ENCODE measurements around the gene INSIG1. TPM values are rescaled to one million over a fixed set of nuclear protein-coding genes. Genes with fewer than 3 reads are reported as not detected.

INSIG1 gene
- total RNA-seq, 1 experiment from 2014 or later = 60.1 TPM

GRCh38 chr7:155291045-155291530 lies 6.6 kb upstream of the INSIG1 start:
- no TSS peak for BruUV-seq (replicated peaks)
- intact Hi-C loops (cut with micrococcal nuclease; ENCODE audit: unreplicated experiment) = no loop called here
- peak; percentile 52 to 76 for DNase-seq
- H3K9me3 ChIP-seq = no peaks in the 10 kb centered on the region
- peaks cover 25% of the 10 kb centered on the region for H3K4me1 ChIP-seq
- Mint-ChIP-seq H3K4me3 (ENCODE audit: unreplicated experiment) (no peak overlapping the region), H3K27ac (ENCODE audit: unreplicated experiment) (peak overlapping the region; percentile 40), H3K4me1 (ENCODE audit: low read depth, unreplicated experiment) (peaks cover 22% of the 10 kb centered on the region), H3K9me3 (ENCODE audit: unreplicated experiment) (peaks cover 23% of the 10 kb centered on the region), H3K27me3 (ENCODE audit: insufficient read depth, unreplicated experiment) (no peaks in the 10 kb centered on the region), H3K36me3 (ENCODE audit: insufficient read depth, unreplicated experiment) (no peaks in the 10 kb centered on the region)
- H3K4me3 ChIP-seq (ENCODE audit: low read depth, low read length) = no peak overlapping the region
- TF ChIP-seq CTCF (IDR thresholded peaks at IDR 0.05; ENCODE audit: insufficient read depth in 1 of 2, low read depth in 1 of 2, low read length in 1 of 2, severe bottlenecking in 1 of 2, unreplicated experiment in 1 of 2) = no peak
- ChIA-PET POLR2A (no interaction called here), CTCF (no interaction called here)
- no peaks in the 10 kb centered on the region for H3K36me3 ChIP-seq (ENCODE audit: control insufficient read depth, insufficient read depth, low read length)
- H3K27me3 ChIP-seq (replicated peaks; ENCODE audit: control insufficient read depth, insufficient read depth, low read length) = no peaks in the 10 kb centered on the region

DNA sequence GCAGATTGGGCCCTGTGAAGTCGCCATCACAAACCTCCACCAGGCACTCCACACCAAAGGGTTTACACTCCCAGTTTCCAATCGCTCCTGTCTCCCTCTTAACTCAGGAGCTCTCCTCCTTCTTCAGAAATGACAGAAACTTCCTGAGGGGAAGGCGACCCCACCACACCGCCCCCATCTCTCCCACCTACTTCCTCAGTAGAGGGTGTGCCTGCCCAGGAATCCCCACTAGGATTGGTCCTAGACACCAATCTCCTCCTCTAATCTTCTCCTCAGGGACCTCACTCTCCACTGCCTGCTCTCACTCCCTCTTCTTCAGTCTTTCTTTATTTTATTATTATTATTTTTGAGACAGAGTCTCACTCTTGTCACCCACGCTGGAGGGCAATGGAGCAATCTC lies 5.9 kb upstream of the INSIG1 start:
- H3K27me3 Mint-ChIP-seq (ENCODE audit: insufficient read depth, unreplicated experiment) = no peaks in the 10 kb centered on the region
- H3K27ac Mint-ChIP-seq (ENCODE audit: unreplicated experiment) = peak overlapping the region; percentile 40
- intact Hi-C loops (cut with micrococcal nuclease; ENCODE audit: unreplicated experiment) = no loop called here
- Histone ChIP-seq H3K36me3 (ENCODE audit: control insufficient read depth, insufficient read depth, low read length) (no peaks in the 10 kb centered on the region), H3K4me1 (peaks cover 31% of the 10 kb centered on the region), H3K27me3 (replicated peaks; ENCODE audit: control insufficient read depth, insufficient read depth, low read length) (no peaks in the 10 kb centered on the region), H3K9me3 (no peaks in the 10 kb centered on the region), H3K4me3 (ENCODE audit: low read depth, low read length) (no peak overlapping the region)
- H3K9me3 Mint-ChIP-seq (ENCODE audit: unreplicated experiment) = peaks cover 23% of the 10 kb centered on the region
- no TSS peak for BruUV-seq (replicated peaks)
- CTCF ChIA-PET = no interaction called here
- no peak for TF ChIP-seq CTCF (IDR thresholded peaks at IDR 0.05; ENCODE audit: insufficient read depth in 1 of 2, low read depth in 1 of 2, low read length in 1 of 2, severe bottlenecking in 1 of 2, unreplicated experiment in 1 of 2)
- POLR2A ChIA-PET = no interaction called here
- H3K4me1 Mint-ChIP-seq (ENCODE audit: low read depth, unreplicated experiment) = peaks cover 22% of the 10 kb centered on the region
- peaks cover 3% of the 10 kb centered on the region for H3K36me3 Mint-ChIP-seq (ENCODE audit: insufficient read depth, unreplicated experiment)
- DNase-seq = no peak
- no peak overlapping the region for H3K4me3 Mint-ChIP-seq (ENCODE audit: unreplicated experiment)

DNA sequence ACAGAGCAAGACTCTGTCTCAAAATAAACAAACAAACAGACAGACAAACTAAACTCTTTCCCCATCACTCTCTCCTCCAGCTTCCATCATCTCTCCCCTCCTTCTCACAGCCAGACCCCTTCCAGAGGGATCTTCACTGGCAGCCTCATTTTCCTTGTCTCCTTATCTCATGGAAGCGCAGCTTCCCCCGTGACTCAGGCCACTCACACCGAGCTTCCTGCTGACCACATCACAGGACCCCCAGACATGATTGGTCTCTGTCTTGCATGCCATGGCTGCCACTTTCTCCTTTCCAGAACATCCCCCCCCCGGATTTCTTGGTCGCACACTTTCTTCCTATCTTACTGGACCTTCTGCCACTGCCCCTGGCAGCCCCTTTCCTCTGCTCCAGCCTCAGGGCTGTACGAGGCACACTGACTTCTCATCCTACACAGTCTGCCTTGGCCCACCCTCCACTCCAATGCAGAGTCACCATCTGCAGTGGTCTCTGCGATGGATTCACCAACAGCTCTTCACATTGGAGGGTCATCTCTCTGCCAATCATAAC lies 4.9 kb upstream of the INSIG1 start:
- POLR2A ChIA-PET = no interaction called here
- no peak overlapping the region for H3K27ac Mint-ChIP-seq (ENCODE audit: unreplicated experiment)

More for the DNA sequence above, 4.9 kb upstream of the INSIG1 start:
- Histone ChIP-seq H3K4me3 (ENCODE audit: low read depth, low read length) (no peak overlapping the region), H3K36me3 (ENCODE audit: control insufficient read depth, insufficient read depth, low read length) (no peaks in the 10 kb centered on the region), H3K9me3 (no peaks in the 10 kb centered on the region), H3K27me3 (replicated peaks; ENCODE audit: control insufficient read depth, insufficient read depth, low read length) (no peaks in the 10 kb centered on the region), H3K4me1 (peaks cover 34% of the 10 kb centered on the region)
- Mint-ChIP-seq H3K36me3 (ENCODE audit: insufficient read depth, unreplicated experiment) (peaks cover 7% of the 10 kb centered on the region), H3K27me3 (ENCODE audit: insufficient read depth, unreplicated experiment) (no peaks in the 10 kb centered on the region), H3K4me1 (ENCODE audit: low read depth, unreplicated experiment) (peaks cover 22% of the 10 kb centered on the region), H3K4me3 (ENCODE audit: unreplicated experiment) (no peak overlapping the region), H3K9me3 (ENCODE audit: unreplicated experiment) (peaks cover 23% of the 10 kb centered on the region)
- intact Hi-C loops (cut with micrococcal nuclease; ENCODE audit: unreplicated experiment) = no loop called here
- BruUV-seq (replicated peaks) = no TSS peak
- DNase-seq = no peak
- CTCF ChIA-PET = no interaction called here
- no peak for TF ChIP-seq CTCF (IDR thresholded peaks at IDR 0.05; ENCODE audit: insufficient read depth in 1 of 2, low read depth in 1 of 2, low read length in 1 of 2, severe bottlenecking in 1 of 2, unreplicated experiment in 1 of 2)

Data from Caco-2 (cell line).